Inferior parietal cortex (tissue), 1 donor: ENCODE measurements around the gene ITGA1.
"Not testable (repeated sequence)": the region's sequence is repeated elsewhere in the genome, so short reads cannot be mapped to it uniquely, and the experiment has no call there.

Source experiments
- DNase-seq: peaks from one replicate; pipeline ENCODE4 v3.0.0-alpha.2; 2016; ENCODE audit errors: extremely low spot score

ITGA1 gene

GRCh38 chr5:52863715-52864290 lies 76.1 kb downstream of the ITGA1 start:
- no peak for DNase-seq

- peak; percentile 39 for DNase-seq
These were observed 76.7 kb downstream of the ITGA1 start for GRCh38 chr5:52864371-52864770.

GRCh38 chr5:52864884-52865283 lies 77.2 kb downstream of the ITGA1 start:
- no peak for DNase-seq

- DNase-seq = not testable (repeated sequence)
These were observed 78.3 kb downstream of the ITGA1 start for GRCh38 chr5:52865991-52866390.

GRCh38 chr5:52867809-52868208 lies 80.1 kb downstream of the ITGA1 start:
- DNase-seq = no peak

GRCh38 chr5:52868417-52868816 lies 80.7 kb downstream of the ITGA1 start:
- no peak for DNase-seq

- DNase-seq = no peak
These were observed 81.7 kb downstream of the ITGA1 start for GRCh38 chr5:52869391-52869790.

- DNase-seq = no peak
These were observed 82.7 kb downstream of the ITGA1 start for GRCh38 chr5:52870448-52870847.

- no peak for DNase-seq
These were observed 88.1 kb downstream of the ITGA1 start for GRCh38 chr5:52875827-52876226.

GRCh38 chr5:52876456-52876855 lies 88.7 kb downstream of the ITGA1 start:
- DNase-seq = no peak

GRCh38 chr5:52878656-52879055 lies 90.9 kb downstream of the ITGA1 start:
- DNase-seq = no peak

- no peak for DNase-seq
These were observed 92.8 kb downstream of the ITGA1 start for GRCh38 chr5:52880541-52880940.

- DNase-seq = no peak
These were observed 93.8 kb downstream of the ITGA1 start for GRCh38 chr5:52881468-52881867.

- no peak for DNase-seq
These were observed 95.4 kb downstream of the ITGA1 start for GRCh38 chr5:52883110-52883509.

- DNase-seq = no peak
These were observed 96.7 kb downstream of the ITGA1 start for GRCh38 chr5:52884453-52884852.

GRCh38 chr5:52885614-52886013 lies 97.9 kb downstream of the ITGA1 start:
- no peak for DNase-seq

- no peak for DNase-seq
These were observed 98.5 kb downstream of the ITGA1 start for GRCh38 chr5:52886206-52886605.

GRCh38 chr5:52887066-52887465 lies 99.3 kb downstream of the ITGA1 start:
- DNase-seq = no peak

- DNase-seq = no peak
These were observed 100.6 kb downstream of the ITGA1 start for GRCh38 chr5:52888363-52888762.

- no peak for DNase-seq
These were observed 104.6 kb downstream of the ITGA1 start for GRCh38 chr5:52892242-52892878.

- peak; percentile 23 for DNase-seq
These were observed 105.4 kb downstream of the ITGA1 start for GRCh38 chr5:52893105-52893504.

- peak; percentile 25 for DNase-seq
These were observed 106.1 kb downstream of the ITGA1 start for GRCh38 chr5:52893863-52894262.

GRCh38 chr5:52894451-52894850 lies 106.7 kb downstream of the ITGA1 start:
- DNase-seq = no peak

- DNase-seq = no peak
These were observed 107.4 kb downstream of the ITGA1 start for GRCh38 chr5:52895075-52895474.
